Lower lobe of right lung (tissue), 2 donors: ENCODE measurements around the gene CCR5AS.

Experiments used
- ATAC-seq, 2 donors: fragments of 200-7000 bp; cut with Tn5 transposase; one replicate each; pipeline ENCODE4 v1.9.1; 2020 to 2022; ENCODE audit warnings: mild to moderate bottlenecking in 2 of 2, moderate library complexity in 2 of 2
- DNase-seq: peaks from one replicate; pipeline ENCODE4 v3.0.0-alpha.2; 2020
- H3K27ac ChIP-seq: fragments of 200-600 bp; one replicate; pipeline ENCODE4 v1.8.0; 2022
- H3K27me3 ChIP-seq: fragments of 200-600 bp; one replicate; pipeline ENCODE4 v1.8.0; 2022; ENCODE audit warnings: low read depth
- H3K36me3 ChIP-seq: fragments of 200-600 bp; one replicate; pipeline ENCODE4 v1.8.0; 2022; ENCODE audit warnings: mild to moderate bottlenecking
- H3K4me1 ChIP-seq: fragments of 200-600 bp; one replicate; pipeline ENCODE4 v1.8.0; 2022
- H3K4me3 ChIP-seq: fragments of 200-600 bp; one replicate; pipeline ENCODE4 v1.8.0; 2022; ENCODE audit warnings: mild to moderate bottlenecking
- H3K9me3 ChIP-seq: fragments of 200-600 bp; one replicate; pipeline ENCODE4 v1.8.0; 2022
- CTCF ChIP-seq: fragments of 200-600 bp; IDR thresholded peaks from one replicate; pipeline ENCODE4 v1.8.0; 2022; ENCODE audit warnings: antibody characterized with exemption, mild to moderate bottlenecking
- intact Hi-C: fragments of 100-400 bp; cut with DNase I; formaldehyde crosslinking; loops from one replicate; pipeline ENCODE4 v1.11.0; 2022
- donor health status: DM: no; HTN: yes; CAD: no; lungs with severe emphysema.

The CCR5AS gene

GRCh38 chr3:46399557-46399956, 7.3 kb downstream of the CCR5AS start:
- H3K27me3 ChIP-seq: no peaks in the 10 kb centered on the region
- peaks cover 55% of the 10 kb centered on the region for H3K4me1 ChIP-seq
- ATAC-seq: peak in 1 of 2 donors; percentile 27
- no peak overlapping the region for H3K27ac ChIP-seq
- intact Hi-C loops: no loop called here
- no peaks in the 10 kb centered on the region for H3K9me3 ChIP-seq
- no peak for TF ChIP-seq CTCF
- no peaks in the 10 kb centered on the region for H3K36me3 ChIP-seq
- H3K4me3 ChIP-seq: no peak overlapping the region
- DNase-seq: no peak

GRCh38 chr3:46399098-46399497, 7.8 kb downstream of the CCR5AS start:
- Histone ChIP-seq H3K4me1 (peaks cover 55% of the 10 kb centered on the region), H3K36me3 (no peaks in the 10 kb centered on the region), H3K27me3 (no peaks in the 10 kb centered on the region), H3K9me3 (no peaks in the 10 kb centered on the region), H3K4me3 (no peak overlapping the region), H3K27ac (no peak overlapping the region)
- no peak for TF ChIP-seq CTCF
- ATAC-seq: no peak
- no peak for DNase-seq
- intact Hi-C loops: no loop called here

GRCh38 chr3:46398186-46398955, 8.5 kb downstream of the CCR5AS start:
- no peak for TF ChIP-seq CTCF
- intact Hi-C loops: no loop called here
- no peak overlapping the region for H3K4me3 ChIP-seq
- no peaks in the 10 kb centered on the region for H3K36me3 ChIP-seq
- ATAC-seq (no peak), DNase-seq (no peak)
- no peaks in the 10 kb centered on the region for H3K9me3 ChIP-seq
- H3K4me1 ChIP-seq: peaks cover 62% of the 10 kb centered on the region
- no peaks in the 10 kb centered on the region for H3K27me3 ChIP-seq
- no peak overlapping the region for H3K27ac ChIP-seq

GRCh38 chr3:46397111-46397510, 9.8 kb downstream of the CCR5AS start:
- DNase-seq: no peak
- H3K4me3 ChIP-seq: no peak overlapping the region

GRCh38 chr3:46395766-46396530, 10.9 kb downstream of the CCR5AS start:
- Histone ChIP-seq H3K4me1 (peaks cover 70% of the 10 kb centered on the region), H3K27me3 (no peaks in the 10 kb centered on the region), H3K27ac (peak overlapping the region; percentile 24), H3K4me3 (no peak overlapping the region), H3K9me3 (no peaks in the 10 kb centered on the region), H3K36me3 (no peaks in the 10 kb centered on the region)
- no peak for TF ChIP-seq CTCF
- intact Hi-C loops: no loop called here
- peak; percentile 55 for DNase-seq
- ATAC-seq: peak in 1 of 2 donors; percentile 46

More at GRCh38 chr3:46397111-46397510, 9.8 kb downstream of the CCR5AS start:
- no peak overlapping the region for H3K27ac ChIP-seq
- H3K9me3 ChIP-seq: no peaks in the 10 kb centered on the region
- H3K36me3 ChIP-seq: no peaks in the 10 kb centered on the region
- ATAC-seq: peak in 1 of 2 donors; percentile 9
- peaks cover 70% of the 10 kb centered on the region for H3K4me1 ChIP-seq
- TF ChIP-seq CTCF: no peak
- intact Hi-C loops: no loop called here
- H3K27me3 ChIP-seq: no peaks in the 10 kb centered on the region
